KMS-11 (cell line): Measurements from ENCODE around the gene PSRC1.

Experiments
- H2AFZ ChIP-seq: fragments of 200-600 bp; sonication (generic); 2 replicates; pipeline ENCODE4 v1.6.1; 2016; ENCODE audit warnings: antibody characterized with exemption, mixed run types, low read depth
- H3K27ac ChIP-seq: fragments of 200-600 bp; sonication (generic); 2 replicates; pipeline ENCODE4 v1.6.1; 2016; ENCODE audit warnings: mild to moderate bottlenecking, mixed run types
- H3K27me3 ChIP-seq: fragments of 200-600 bp; sonication (generic); 2 replicates; pipeline ENCODE4 v1.6.1; 2017; ENCODE audit warnings: mild to moderate bottlenecking, low read depth, mixed run types, moderate library complexity; ENCODE audit not compliant: insufficient read depth
- H3K36me3 ChIP-seq: fragments of 200-600 bp; sonication (generic); 2 replicates; pipeline ENCODE4 v1.6.1; 2017; ENCODE audit warnings: mild to moderate bottlenecking, mixed run types; ENCODE audit not compliant: insufficient read depth
- H3K4me1 ChIP-seq: fragments of 200-600 bp; sonication (generic); 2 replicates; pipeline ENCODE4 v1.6.1; 2016; ENCODE audit warnings: mild to moderate bottlenecking, low read depth, mixed run types; ENCODE audit not compliant: poor library complexity, severe bottlenecking
- H3K4me2 ChIP-seq: fragments of 200-600 bp; sonication (generic); 2 replicates; pipeline ENCODE4 v1.7.0; 2016; ENCODE audit warnings: mild to moderate bottlenecking, mixed run types
- H3K4me3 ChIP-seq: fragments of 200-600 bp; sonication (generic); IDR thresholded peaks from 2 replicates; pipeline ENCODE4 v1.6.1; 2017; ENCODE audit warnings: low read depth, low read length, mixed read lengths; ENCODE audit not compliant: insufficient read depth
- H3K79me2 ChIP-seq: fragments of 200-600 bp; sonication (generic); 2 replicates; pipeline ENCODE4 v1.6.1; 2016; ENCODE audit warnings: low read depth, mixed run types; ENCODE audit not compliant: insufficient read depth
- H3K9ac ChIP-seq: fragments of 200-600 bp; sonication (generic); 2 replicates; pipeline ENCODE4 v1.6.1; 2016; ENCODE audit warnings: mild to moderate bottlenecking, mixed run types
- H4K20me1 ChIP-seq: fragments of 200-600 bp; sonication (generic); 2 replicates; pipeline ENCODE4 v1.6.1; 2016; ENCODE audit warnings: mild to moderate bottlenecking, mixed run types; ENCODE audit not compliant: insufficient read depth
- CTCF ChIP-seq: fragments of 200-600 bp; sonication (generic); conservative IDR thresholded peaks from 2 replicates; pipeline ENCODE4 v1.6.1; 2017; ENCODE audit warnings: low read depth, mild to moderate bottlenecking, antibody characterized with exemption, low read length, moderate library complexity, mixed read lengths

PSRC1 gene

GRCh38 chr1:109281680-109282496 is 1.1 kb downstream of the PSRC1 start:
- peak overlapping the region; percentile 98 for H3K4me3 ChIP-seq
- H3K9ac ChIP-seq, result peak overlapping the region; percentile 70; the same call in 1 of the 2 replicates
- peak overlapping the region; percentile 89 for H3K4me2 ChIP-seq
- H3K27me3 ChIP-seq, result no peaks in the 10 kb centered on the region
- no peaks in the 10 kb centered on the region for H3K79me2 ChIP-seq
- no peak overlapping the region for H3K27ac ChIP-seq
- no peak for TF ChIP-seq CTCF
- no peaks in the 10 kb centered on the region for H3K36me3 ChIP-seq
- H2AFZ ChIP-seq, result peak overlapping the region; percentile 84
- H3K4me1 ChIP-seq, result peaks cover 38% of the 10 kb centered on the region
- H4K20me1 ChIP-seq, result no peaks in the 10 kb centered on the region

GRCh38 chr1:109280862-109281261 is 2.1 kb downstream of the PSRC1 start:
- Histone ChIP-seq H3K4me2 (no peak overlapping the region), H3K27ac (no peak overlapping the region), H3K79me2 (no peaks in the 10 kb centered on the region), H3K4me1 (peaks cover 45% of the 10 kb centered on the region), H4K20me1 (no peaks in the 10 kb centered on the region), H3K9ac (no peak overlapping the region), H2AFZ (no peak overlapping the region), H3K27me3 (no peaks in the 10 kb centered on the region), H3K36me3 (no peaks in the 10 kb centered on the region), H3K4me3 (no peak overlapping the region)
- no peak for TF ChIP-seq CTCF

GRCh38 chr1:109279615-109280278 is 3.2 kb downstream of the PSRC1 start:
- Histone ChIP-seq H3K4me1 (peaks cover 42% of the 10 kb centered on the region), H3K36me3 (no peaks in the 10 kb centered on the region), H4K20me1 (no peaks in the 10 kb centered on the region), H3K27me3 (no peaks in the 10 kb centered on the region), H3K4me3 (no peak overlapping the region), H3K9ac (no peak overlapping the region), H2AFZ (no peak overlapping the region), H3K27ac (no peak overlapping the region), H3K4me2 (no peak overlapping the region), H3K79me2 (no peaks in the 10 kb centered on the region)
- no peak for TF ChIP-seq CTCF

GRCh38 chr1:109277434-109278204 is 5.3 kb downstream of the PSRC1 start:
- H3K4me1 ChIP-seq, result peaks cover 32% of the 10 kb centered on the region
- H3K4me2 ChIP-seq, result peak overlapping the region; percentile 76
- no peaks in the 10 kb centered on the region for H4K20me1 ChIP-seq
- peak overlapping the region; percentile 65 for H3K27ac ChIP-seq
- H3K79me2 ChIP-seq, result no peaks in the 10 kb centered on the region
- no peaks in the 10 kb centered on the region for H3K36me3 ChIP-seq
- H3K27me3 ChIP-seq, result no peaks in the 10 kb centered on the region
- peak overlapping the region; percentile 18; the same call in 1 of the 2 replicates for H3K9ac ChIP-seq
- H2AFZ ChIP-seq, result peak overlapping the region; percentile 57
- peak overlapping the region; percentile 65 for H3K4me3 ChIP-seq
- peak; percentile 100 for TF ChIP-seq CTCF
